MM.1S (cell line): ENCODE measurements around the gene NOP14.
"Not testable (repeated sequence)": the region's sequence is repeated elsewhere in the genome, so short reads cannot be mapped to it uniquely, and the experiment has no call there.

Experiments
- DNase-seq: peaks from one replicate; pipeline ENCODE4 v3.0.0-alpha.2; 2015
- H2AFZ ChIP-seq: fragments of 300-600 bp; sonication (generic); 2 replicates; pipeline ENCODE4 v1.6.0; 2016; ENCODE audit warnings: antibody characterized with exemption, low read length
- H3F3A ChIP-seq: fragments of 300-600 bp; sonication (generic); 2 replicates; pipeline ENCODE4 v1.6.1; 2016; ENCODE audit warnings: mild to moderate bottlenecking, antibody characterized with exemption, low read length, moderate library complexity, mixed read lengths; ENCODE audit not compliant: insufficient read depth
- H3K27ac ChIP-seq: fragments of 300-600 bp; sonication (generic); 2 replicates; pipeline ENCODE4 v1.5.1; 2016; ENCODE audit warnings: mild to moderate bottlenecking, low read length
- H3K27me3 ChIP-seq: fragments of 300-600 bp; sonication (generic); replicated peaks from 2 replicates; pipeline ENCODE4 v1.6.0; 2016; ENCODE audit warnings: low read length; ENCODE audit not compliant: insufficient read depth
- H3K36me3 ChIP-seq: fragments of 300-600 bp; sonication (generic); replicated peaks from 2 replicates; pipeline ENCODE4 v1.6.1; 2016; ENCODE audit warnings: mild to moderate bottlenecking, low read length, mixed read lengths; ENCODE audit not compliant: insufficient read depth
- H3K4me1 ChIP-seq: fragments of 300-600 bp; sonication (generic); 2 replicates; pipeline ENCODE4 v1.6.1; 2016; ENCODE audit warnings: low read length, mixed read lengths
- H3K4me2 ChIP-seq: fragments of 300-600 bp; sonication (generic); 2 replicates; pipeline ENCODE4 v1.6.0; 2016; ENCODE audit warnings: low read depth, low read length
- H3K4me3 ChIP-seq: fragments of 300-600 bp; sonication (generic); 2 replicates; pipeline ENCODE4 v1.5.1; 2016; ENCODE audit warnings: low read length, mixed read lengths
- H3K79me2 ChIP-seq: fragments of 300-600 bp; sonication (generic); 2 replicates; pipeline ENCODE4 v1.6.1; 2016; ENCODE audit warnings: mixed run types, low read length, mixed read lengths
- H3K9ac ChIP-seq: fragments of 300-600 bp; sonication (generic); 2 replicates; pipeline ENCODE4 v1.6.1; 2016; ENCODE audit warnings: low read length, mixed read lengths
- H3K9me2 ChIP-seq: fragments of 300-600 bp; sonication (generic); replicated peaks from 2 replicates; pipeline ENCODE4 v1.6.1; 2016; ENCODE audit warnings: mild to moderate bottlenecking, low read length, mixed read lengths; ENCODE audit not compliant: insufficient read depth
- H3K9me3 ChIP-seq: fragments of 300-600 bp; sonication (generic); replicated peaks from 2 replicates; pipeline ENCODE4 v1.6.1; 2016; ENCODE audit warnings: mild to moderate bottlenecking, low read length, mixed read lengths; ENCODE audit not compliant: insufficient read depth
- H4K20me1 ChIP-seq: fragments of 300-600 bp; sonication (generic); 2 replicates; pipeline ENCODE4 v1.6.1; 2016; ENCODE audit warnings: mild to moderate bottlenecking, low read length, moderate library complexity, mixed read lengths; ENCODE audit not compliant: insufficient read depth
- EZH2 ChIP-seq: fragments of 300-600 bp; sonication (generic); optimal IDR thresholded peaks from 2 replicates; pipeline ENCODE3; 2017; ENCODE audit warnings: low read depth, mild to moderate bottlenecking, antibody characterized with exemption, low read length, mixed read lengths
- EZH2phosphoT487 ChIP-seq: fragments of 300-600 bp; sonication (generic); IDR thresholded peaks from 2 replicates; pipeline ENCODE4 v1.6.1; 2018; ENCODE audit warnings: antibody characterized with exemption, low read length
- TF ChIP-seq, protein P1 (sequence below): fragments of 300-600 bp; sonication (generic); IDR thresholded peaks from 2 replicates; pipeline ENCODE4 v1.5.1; 2016; ENCODE audit warnings: antibody characterized with exemption, low read length, mixed read lengths

The NOP14 gene

DNA sequence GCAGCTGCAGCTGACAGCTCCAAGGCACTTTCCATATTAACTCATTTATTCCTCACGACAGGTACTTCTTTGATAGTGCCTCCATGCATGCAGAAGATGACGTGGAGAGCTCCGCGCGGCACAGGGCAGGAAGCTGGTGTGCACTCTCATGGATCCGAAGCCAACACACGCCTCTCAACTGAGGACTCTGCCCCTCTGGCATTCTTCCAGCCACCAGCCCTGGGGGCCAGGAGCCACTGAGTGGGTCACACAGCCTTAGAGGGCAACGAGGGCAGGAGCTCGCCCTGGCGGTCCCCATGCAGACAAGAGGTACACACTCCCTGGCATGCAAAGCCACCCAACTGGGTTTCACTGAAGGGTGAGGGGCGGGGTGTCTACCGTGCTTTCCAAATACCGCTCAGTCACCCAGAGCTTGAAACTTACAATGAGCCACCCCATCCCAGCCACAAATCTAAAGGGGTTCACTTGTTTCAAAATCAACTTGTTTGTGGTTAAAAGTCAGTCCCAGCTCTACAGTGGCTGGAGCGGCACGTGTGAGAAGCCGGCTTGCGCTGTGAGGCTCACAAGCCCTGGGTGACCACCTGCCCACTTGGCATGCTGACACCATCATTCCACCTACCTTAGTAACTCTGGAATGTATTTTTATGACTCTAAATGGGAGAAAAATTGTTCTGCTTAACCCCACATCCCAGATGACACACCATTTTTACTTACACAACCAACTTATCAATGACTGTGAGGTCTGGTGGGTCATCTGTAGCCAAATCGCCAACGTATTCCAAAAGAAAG is 16.2 kb downstream of the NOP14 start:
- Histone ChIP-seq H3K4me3 (no peak overlapping the region), H3K4me1 (no peaks in the 10 kb centered on the region), H2AFZ (no peak overlapping the region), H3K4me2 (no peak overlapping the region), H3K9me3 (no peaks in the 10 kb centered on the region), H3K27ac (no peak overlapping the region), H3K27me3 (no peaks in the 10 kb centered on the region), H3K9ac (no peak overlapping the region), H3F3A (no peaks in the 10 kb centered on the region; the same call in 1 of the 2 replicates), H3K36me3 (peaks cover 22% of the 10 kb centered on the region), H3K9me2 (no peaks in the 10 kb centered on the region), H4K20me1 (no peaks in the 10 kb centered on the region), H3K79me2 (peaks cover 24% of the 10 kb centered on the region)
- TF ChIP-seq, protein P1, sequence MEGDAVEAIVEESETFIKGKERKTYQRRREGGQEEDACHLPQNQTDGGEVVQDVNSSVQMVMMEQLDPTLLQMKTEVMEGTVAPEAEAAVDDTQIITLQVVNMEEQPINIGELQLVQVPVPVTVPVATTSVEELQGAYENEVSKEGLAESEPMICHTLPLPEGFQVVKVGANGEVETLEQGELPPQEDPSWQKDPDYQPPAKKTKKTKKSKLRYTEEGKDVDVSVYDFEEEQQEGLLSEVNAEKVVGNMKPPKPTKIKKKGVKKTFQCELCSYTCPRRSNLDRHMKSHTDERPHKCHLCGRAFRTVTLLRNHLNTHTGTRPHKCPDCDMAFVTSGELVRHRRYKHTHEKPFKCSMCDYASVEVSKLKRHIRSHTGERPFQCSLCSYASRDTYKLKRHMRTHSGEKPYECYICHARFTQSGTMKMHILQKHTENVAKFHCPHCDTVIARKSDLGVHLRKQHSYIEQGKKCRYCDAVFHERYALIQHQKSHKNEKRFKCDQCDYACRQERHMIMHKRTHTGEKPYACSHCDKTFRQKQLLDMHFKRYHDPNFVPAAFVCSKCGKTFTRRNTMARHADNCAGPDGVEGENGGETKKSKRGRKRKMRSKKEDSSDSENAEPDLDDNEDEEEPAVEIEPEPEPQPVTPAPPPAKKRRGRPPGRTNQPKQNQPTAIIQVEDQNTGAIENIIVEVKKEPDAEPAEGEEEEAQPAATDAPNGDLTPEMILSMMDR = no peak
- TF ChIP-seq EZH2phosphoT487 = no peak
- no peak for TF ChIP-seq EZH2
- no peak for DNase-seq

DNA sequence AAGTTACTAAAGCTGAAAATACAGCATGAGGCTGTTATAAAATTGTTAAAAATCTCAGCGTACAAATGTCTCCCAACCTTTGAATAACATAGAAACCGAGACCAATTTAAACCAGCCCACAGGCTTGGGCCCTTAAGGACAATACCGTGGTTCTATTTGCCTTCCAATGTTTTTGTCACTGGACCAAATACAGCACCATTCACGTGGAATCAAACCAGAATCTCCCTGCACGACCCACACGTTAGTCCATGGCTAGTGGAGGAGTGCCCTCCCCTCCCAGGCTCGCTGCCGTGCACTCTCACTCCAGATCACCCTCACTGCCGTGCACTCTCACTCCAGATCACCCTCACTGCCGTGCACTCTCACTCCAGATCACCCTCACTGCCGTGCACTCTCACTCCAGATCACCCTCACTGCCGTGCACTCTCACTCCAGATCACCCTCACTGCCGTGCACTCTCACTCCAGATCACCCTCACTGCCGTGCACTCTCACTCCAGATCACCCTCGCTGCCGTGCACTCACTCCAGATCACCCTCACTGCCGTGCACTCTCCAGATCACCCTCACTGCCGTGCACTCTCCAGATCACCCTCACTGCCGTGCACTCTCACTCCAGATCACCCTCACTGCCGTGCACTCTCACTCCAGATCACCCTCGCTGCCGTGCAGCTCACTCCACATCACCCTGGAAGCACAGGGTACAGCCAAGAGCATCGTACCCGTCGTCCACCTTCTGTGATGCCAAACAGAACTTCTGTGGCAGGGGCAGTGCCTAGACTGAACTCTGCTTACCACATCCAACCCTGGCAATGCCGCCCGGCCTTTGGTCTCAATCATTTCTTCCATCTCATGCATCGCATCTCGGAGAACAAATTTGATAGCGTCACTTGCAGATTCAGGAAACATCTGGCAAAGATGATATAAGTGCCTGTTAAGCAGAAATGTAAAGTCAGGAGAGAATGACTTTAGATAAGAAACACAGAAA is 17.3 kb downstream of the NOP14 start:
- H3K4me1 ChIP-seq, DNase-seq, H3K4me2 ChIP-seq, H3K9me3 ChIP-seq, H2AFZ ChIP-seq, H3K27me3 ChIP-seq, H3K27ac ChIP-seq, H3K9me2 ChIP-seq, H4K20me1 ChIP-seq, H3K4me3 ChIP-seq, H3K9ac ChIP-seq, H3F3A ChIP-seq: not testable (repeated sequence)
- peaks cover 22% of the 10 kb centered on the region for H3K36me3 ChIP-seq
- H3K79me2 ChIP-seq = peaks cover 24% of the 10 kb centered on the region

DNA sequence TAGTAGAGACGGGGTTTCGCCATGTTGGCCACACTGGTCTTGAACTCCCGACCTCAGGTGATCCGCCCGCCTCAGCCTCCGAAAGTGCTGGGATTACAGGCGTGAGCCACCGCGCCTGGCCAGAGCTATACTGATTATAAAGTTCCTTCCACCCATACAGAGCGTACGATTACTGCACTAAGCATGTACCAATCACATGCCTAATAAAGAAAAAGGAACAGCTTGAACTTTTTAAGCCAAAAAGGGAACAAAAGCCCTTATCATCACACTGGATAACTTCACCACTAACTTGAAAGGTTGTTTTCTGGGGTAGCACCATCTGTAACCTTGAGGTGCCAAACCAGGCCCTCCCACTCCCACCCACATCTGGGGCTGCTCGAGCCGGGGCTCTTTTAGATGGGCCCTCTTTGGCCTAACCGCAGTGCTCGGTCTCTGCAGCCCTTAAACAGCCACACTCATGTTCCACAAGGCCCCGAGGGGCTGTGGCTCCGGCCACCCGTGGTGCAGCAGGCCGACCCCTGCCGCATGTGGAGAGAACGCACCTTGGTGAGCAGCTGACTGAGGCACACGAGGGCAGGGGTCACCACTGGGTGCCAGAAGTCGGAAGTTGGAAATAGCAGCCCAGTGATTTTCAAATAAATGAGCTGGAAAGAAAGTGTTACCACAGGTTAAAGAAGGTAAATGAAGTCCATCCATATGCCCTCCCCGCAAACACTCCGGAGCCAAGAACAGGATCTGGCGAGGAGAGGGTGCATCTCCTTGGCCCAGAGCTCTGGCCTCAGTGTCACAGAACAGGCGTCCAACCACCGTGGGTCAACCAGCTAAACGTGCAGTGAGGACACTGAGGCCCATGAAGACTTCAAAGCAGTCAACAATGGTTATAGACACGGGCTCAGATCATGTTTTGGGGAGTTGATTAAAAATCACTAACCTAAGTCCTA is 18.4 kb downstream of the NOP14 start:
- no peaks in the 10 kb centered on the region for H4K20me1 ChIP-seq
- H3K9me2 ChIP-seq = no peaks in the 10 kb centered on the region
- no peak overlapping the region for H3K4me2 ChIP-seq
- peaks cover 19% of the 10 kb centered on the region for H3K79me2 ChIP-seq
- H3K9ac ChIP-seq = no peak overlapping the region
- no peaks in the 10 kb centered on the region for H3K27me3 ChIP-seq
- no peak overlapping the region for H3K4me3 ChIP-seq
- H3K9me3 ChIP-seq = no peaks in the 10 kb centered on the region
- DNase-seq = no peak
- no peaks in the 10 kb centered on the region for H3K4me1 ChIP-seq
- no peak overlapping the region for H3K27ac ChIP-seq
- H2AFZ ChIP-seq = no peak overlapping the region
- no peaks in the 10 kb centered on the region for H3F3A ChIP-seq
- TF ChIP-seq, protein P1 = no peak
- TF ChIP-seq EZH2 = no peak
- TF ChIP-seq EZH2phosphoT487 = no peak
- peaks cover 18% of the 10 kb centered on the region for H3K36me3 ChIP-seq
